Duodenal mucosa (tissue), 2 donors: ENCODE measurements around the gene FAM13A.

Experiments used
- H3K27ac ChIP-seq: one replicate; pipeline ENCODE4 v1.7.0; 2013; ENCODE audit warnings: low read depth, low read length
- H3K27me3 ChIP-seq, 2 donors: one replicate each; pipeline ENCODE4 v1.7.0; 2013; ENCODE audit warnings: low read length in 2 of 2, control low read depth in 1 of 2; ENCODE audit not compliant: insufficient read depth in 2 of 2, control insufficient read depth in 1 of 2
- H3K36me3 ChIP-seq, 2 donors: one replicate each; pipeline ENCODE4 v1.7.0; 2013; ENCODE audit warnings: low read length in 2 of 2, control low read depth in 1 of 2; ENCODE audit not compliant: insufficient read depth in 2 of 2, control insufficient read depth in 1 of 2
- H3K4me1 ChIP-seq, 2 donors: one replicate each; pipeline ENCODE4 v1.7.0; 2013; ENCODE audit warnings: low read length in 2 of 2, control low read depth in 1 of 2; ENCODE audit not compliant: insufficient read depth in 2 of 2, control insufficient read depth in 1 of 2
- H3K4me3 ChIP-seq, 2 donors: one replicate each; pipeline ENCODE4 v1.7.0; 2013; ENCODE audit warnings: low read length in 2 of 2, low read depth in 1 of 2
- H3K9ac ChIP-seq, 2 donors: one replicate each; pipeline ENCODE4 v1.7.0; 2013; ENCODE audit warnings: low read length in 2 of 2, low read depth in 1 of 2
- H3K9me3 ChIP-seq, 2 donors: one replicate each; pipeline ENCODE4 v1.7.0; 2013; ENCODE audit warnings: low read length in 2 of 2, control low read depth in 1 of 2; ENCODE audit not compliant: control insufficient read depth in 1 of 2

FAM13A gene

DNA sequence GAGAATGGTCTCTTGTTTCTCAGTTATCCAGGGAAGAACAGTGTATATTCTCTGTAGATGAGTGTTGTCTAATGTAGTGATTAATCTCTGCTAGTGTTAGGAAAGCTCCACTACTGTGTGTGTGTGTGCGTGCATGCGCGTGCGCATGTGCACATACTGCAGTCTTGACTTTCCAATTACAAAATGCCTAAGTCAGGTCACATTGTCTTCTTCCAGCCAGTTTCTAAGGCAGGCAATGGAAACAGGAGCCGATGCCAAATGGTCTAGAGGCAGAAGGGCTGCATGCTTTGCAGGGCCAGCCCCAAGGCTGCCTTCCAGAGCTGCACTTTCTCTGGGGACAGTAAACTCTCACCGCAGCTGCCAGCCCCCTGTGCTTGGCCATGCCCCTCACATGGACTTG, 328.8 kb downstream of the FAM13A start:
- Histone ChIP-seq H3K4me1 (no peaks in the 10 kb centered on the region), H3K9ac (no peak overlapping the region), H3K9me3 (no peaks in the 10 kb centered on the region), H3K4me3 (no peak overlapping the region), H3K36me3 (peaks cover 42 to 71% of the 10 kb centered on the region in 2 donors), H3K27ac (no peak overlapping the region), H3K27me3 (no peaks in the 10 kb centered on the region)

DNA sequence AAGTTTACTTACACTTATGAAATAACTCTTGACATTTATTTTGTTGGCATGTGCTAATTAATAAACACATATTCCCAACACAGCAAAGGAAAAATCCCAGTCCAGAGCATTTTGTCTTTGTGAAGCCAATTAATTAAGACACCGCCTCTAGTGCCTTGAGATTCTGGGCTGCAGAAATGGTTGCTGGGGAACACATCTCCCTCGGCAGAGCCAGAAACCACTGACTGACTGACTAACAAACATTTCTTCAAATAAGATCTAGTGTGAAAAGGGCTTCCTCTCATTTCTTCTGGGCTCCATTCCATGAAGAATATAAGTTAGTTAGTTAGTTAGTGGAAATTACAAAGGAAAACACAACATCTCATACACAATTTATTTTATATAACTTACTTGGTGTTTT, 331.0 kb downstream of the FAM13A start:
- Histone ChIP-seq H3K36me3 (peaks cover 43 to 65% of the 10 kb centered on the region in 2 donors), H3K4me3 (no peak overlapping the region), H3K27ac (no peak overlapping the region), H3K27me3 (no peaks in the 10 kb centered on the region), H3K9ac (no peak overlapping the region), H3K9me3 (no peaks in the 10 kb centered on the region), H3K4me1 (no peaks in the 10 kb centered on the region)

DNA sequence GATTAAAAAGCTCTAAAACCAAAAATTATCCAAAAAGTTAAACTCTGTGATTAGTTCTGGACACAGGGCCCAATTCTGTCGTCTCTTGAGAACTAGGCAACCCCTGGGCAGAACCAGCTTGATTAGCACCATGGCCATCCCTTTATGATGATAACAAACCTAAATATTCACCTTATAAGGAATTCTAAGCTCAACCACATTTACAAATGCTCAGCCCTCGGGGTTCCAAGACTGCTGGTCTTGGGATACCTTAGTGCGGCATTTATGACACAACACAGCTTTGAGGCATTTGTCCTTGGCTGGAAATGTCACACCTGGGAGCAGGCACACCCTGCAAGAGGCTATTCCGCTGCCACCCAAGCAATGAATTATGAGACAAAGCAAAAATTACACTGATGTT, 331.8 kb downstream of the FAM13A start:
- Histone ChIP-seq H3K4me1 (no peaks in the 10 kb centered on the region), H3K36me3 (peaks cover 46 to 65% of the 10 kb centered on the region in 2 donors), H3K27me3 (no peaks in the 10 kb centered on the region), H3K27ac (no peak overlapping the region), H3K9me3 (no peaks in the 10 kb centered on the region), H3K9ac (no peak overlapping the region), H3K4me3 (no peak overlapping the region)

DNA sequence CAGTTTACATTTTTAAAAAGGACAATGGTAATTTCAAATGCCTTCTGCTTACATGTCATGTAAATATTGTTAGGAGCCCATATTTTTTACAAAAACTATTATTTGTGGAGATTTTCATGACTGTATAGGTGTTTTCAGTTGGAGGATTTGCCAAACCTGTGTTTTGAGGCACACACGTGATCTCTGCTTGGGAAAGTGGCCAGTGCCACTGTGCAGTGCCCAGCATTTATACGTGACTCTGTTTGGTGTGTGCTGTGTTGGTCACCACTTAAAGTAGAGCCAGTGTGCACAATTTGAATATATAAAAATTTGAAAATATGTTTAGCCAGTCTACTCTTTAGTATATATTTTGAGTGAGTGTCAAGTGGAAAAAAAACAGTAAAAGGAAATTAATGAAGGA, 332.6 kb downstream of the FAM13A start:
- Histone ChIP-seq H3K4me1 (no peaks in the 10 kb centered on the region), H3K4me3 (no peak overlapping the region), H3K36me3 (peaks cover 44 to 61% of the 10 kb centered on the region in 2 donors), H3K27ac (no peak overlapping the region), H3K27me3 (no peaks in the 10 kb centered on the region), H3K9ac (no peak overlapping the region), H3K9me3 (no peaks in the 10 kb centered on the region)

DNA sequence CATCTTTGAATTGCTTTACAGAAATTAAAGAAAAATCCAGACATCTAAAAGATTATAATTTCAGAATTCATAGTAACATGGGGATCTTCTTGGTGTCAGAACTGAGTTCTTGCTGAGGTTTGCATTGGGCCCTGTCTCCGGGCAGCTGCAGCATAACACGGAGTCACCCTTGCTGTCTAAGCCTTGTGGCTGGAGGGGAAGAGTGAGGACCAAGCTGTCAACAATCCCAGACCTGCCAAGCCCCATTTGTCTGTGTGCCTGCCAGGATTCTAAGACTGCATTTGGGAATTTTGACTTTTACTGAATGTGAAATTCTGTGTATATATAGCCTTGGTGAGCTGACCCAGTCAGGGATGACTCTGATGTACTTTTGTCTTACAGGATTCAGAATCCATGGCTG, 334.2 kb downstream of the FAM13A start:
- Histone ChIP-seq H3K36me3 (peaks cover 42 to 54% of the 10 kb centered on the region in 2 donors), H3K4me3 (no peak overlapping the region), H3K4me1 (no peaks in the 10 kb centered on the region), H3K9me3 (no peaks in the 10 kb centered on the region), H3K27me3 (no peaks in the 10 kb centered on the region), H3K27ac (no peak overlapping the region), H3K9ac (no peak overlapping the region)

DNA sequence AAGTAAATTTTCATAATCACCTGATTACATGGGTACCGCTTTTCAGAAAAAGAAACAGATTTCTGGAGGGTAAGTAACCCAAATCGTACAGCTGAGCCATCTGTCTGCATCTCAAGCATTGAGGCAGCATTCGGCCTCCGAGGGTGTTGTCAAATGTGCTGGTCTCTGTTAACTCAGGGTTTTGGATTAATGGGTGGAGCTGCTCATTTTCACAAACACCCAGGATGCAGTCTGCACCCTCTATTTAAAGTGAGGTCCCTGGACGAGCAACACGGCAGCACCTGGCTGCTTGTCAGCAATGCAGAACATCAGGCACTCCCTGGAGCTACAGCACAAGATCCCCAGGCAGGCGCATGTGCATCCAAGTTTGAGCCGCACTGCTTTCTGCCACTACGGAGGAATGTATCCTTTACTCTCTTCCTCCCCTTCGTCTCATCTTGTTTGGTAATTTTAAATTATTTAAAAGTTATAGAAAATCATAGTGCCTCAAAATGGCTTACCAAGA, 334.7 kb downstream of the FAM13A start:
- H3K27me3 ChIP-seq = no peaks in the 10 kb centered on the region
- H3K36me3 ChIP-seq = peaks cover 41 to 53% of the 10 kb centered on the region in 2 donors
- no peaks in the 10 kb centered on the region for H3K4me1 ChIP-seq
- H3K4me3 ChIP-seq = no peak overlapping the region
- H3K9ac ChIP-seq = no peak overlapping the region
- H3K9me3 ChIP-seq = peaks cover 2 to 3% of the 10 kb centered on the region in 2 donors
- no peak overlapping the region for H3K27ac ChIP-seq

DNA sequence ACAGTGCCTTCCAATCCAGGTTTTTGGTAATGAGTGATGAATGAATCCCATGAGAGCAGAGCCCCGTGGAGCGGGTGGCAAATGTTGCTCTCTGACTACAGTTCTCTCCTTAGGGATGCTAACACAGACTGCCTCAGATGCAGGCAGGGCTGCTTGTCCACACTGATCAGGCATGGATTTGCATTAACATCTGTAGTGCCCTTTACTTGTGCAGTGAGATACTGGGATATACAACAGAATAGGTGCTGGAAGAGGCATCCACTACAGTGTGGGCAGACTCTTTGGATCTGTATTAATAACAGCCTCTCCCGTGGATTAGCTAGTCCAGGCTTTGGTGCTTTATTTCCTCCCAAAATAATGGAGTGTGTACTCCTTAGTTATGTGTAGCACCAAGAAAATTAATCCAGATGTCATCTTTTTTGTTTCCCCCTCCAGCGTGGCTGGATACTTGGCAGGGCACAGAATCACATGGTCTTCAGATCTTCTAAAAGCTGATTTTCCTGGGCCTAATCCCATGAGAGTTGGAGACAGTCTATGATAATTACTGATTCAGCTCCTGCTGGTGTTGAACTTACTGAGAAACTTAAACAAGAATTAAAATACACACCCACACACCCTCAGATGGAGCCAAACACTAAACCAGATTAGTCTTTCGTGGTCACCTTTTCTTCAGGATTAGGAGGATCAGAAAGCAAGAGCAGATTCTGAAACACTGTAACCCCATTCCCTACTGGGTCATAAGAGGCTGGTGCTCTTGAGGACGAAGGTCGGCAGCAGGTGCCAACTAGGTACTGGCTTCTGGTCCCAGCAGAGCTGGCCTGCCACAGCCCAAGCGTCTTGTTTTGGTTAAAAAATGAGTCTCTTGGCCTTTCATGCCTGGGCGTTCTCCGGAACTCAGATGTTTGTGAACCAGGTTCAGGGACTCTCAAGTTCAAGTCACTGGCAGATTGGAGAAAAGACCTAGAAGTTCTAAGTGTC, 336.2 kb downstream of the FAM13A start:
- Histone ChIP-seq H3K36me3 (peaks cover 37 to 48% of the 10 kb centered on the region in 2 donors), H3K4me3 (no peak overlapping the region), H3K4me1 (no peaks in the 10 kb centered on the region), H3K27me3 (no peaks in the 10 kb centered on the region), H3K9me3 (peaks cover 6 to 9% of the 10 kb centered on the region in 2 donors), H3K27ac (no peak overlapping the region), H3K9ac (no peak overlapping the region)

DNA sequence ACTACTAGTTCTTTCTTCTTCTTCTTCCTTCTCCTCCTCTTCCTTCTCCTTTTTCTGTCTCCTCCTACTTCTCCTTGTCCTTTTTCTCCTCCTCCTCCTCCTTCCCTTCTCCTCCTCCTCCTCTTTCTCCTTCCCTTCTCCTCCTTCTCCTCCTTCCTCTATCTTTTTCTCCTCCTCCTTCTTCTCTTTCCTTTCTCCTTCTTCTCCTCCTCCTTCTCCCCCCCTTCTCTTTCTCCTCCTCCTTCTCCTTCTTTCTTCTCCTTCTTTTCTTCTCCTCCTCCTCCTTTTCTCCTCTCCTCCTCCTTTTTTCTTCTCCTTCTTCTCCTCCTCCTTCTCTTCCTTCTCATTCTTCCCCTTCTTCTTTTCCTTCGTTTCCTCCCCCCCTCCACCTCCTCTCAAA, 337.6 kb downstream of the FAM13A start:
- Histone ChIP-seq H3K27ac (no peak overlapping the region), H3K36me3 (peaks cover 31 to 41% of the 10 kb centered on the region in 2 donors), H3K4me3 (no peak overlapping the region), H3K9ac (no peak overlapping the region), H3K9me3 (peaks cover 6 to 9% of the 10 kb centered on the region in 2 donors), H3K27me3 (no peaks in the 10 kb centered on the region), H3K4me1 (no peaks in the 10 kb centered on the region)

DNA sequence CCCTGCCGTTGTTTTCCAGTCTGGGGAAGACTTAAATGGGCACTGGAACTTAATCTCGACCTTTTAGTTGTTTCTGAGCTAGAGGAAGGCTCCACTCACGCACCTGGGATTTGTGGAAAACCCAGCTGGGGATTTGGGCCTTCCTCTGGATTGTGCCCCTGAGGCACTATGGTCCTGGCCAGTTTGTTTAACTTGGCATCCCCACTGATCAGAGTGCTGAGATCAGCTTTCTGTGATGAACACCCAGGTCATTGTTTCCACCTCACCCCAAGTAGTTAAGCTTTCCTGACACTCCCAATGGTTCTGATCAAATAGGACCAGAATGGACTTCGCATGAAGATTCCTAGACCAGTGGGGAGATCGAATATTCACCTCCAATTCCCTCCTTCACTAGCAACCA, 338.9 kb downstream of the FAM13A start:
- Histone ChIP-seq H3K9ac (no peak overlapping the region), H3K27me3 (no peaks in the 10 kb centered on the region), H3K27ac (no peak overlapping the region), H3K4me3 (no peak overlapping the region), H3K36me3 (peaks cover 22 to 31% of the 10 kb centered on the region in 2 donors), H3K4me1 (no peaks in the 10 kb centered on the region), H3K9me3 (peaks cover 6 to 9% of the 10 kb centered on the region in 2 donors)

DNA sequence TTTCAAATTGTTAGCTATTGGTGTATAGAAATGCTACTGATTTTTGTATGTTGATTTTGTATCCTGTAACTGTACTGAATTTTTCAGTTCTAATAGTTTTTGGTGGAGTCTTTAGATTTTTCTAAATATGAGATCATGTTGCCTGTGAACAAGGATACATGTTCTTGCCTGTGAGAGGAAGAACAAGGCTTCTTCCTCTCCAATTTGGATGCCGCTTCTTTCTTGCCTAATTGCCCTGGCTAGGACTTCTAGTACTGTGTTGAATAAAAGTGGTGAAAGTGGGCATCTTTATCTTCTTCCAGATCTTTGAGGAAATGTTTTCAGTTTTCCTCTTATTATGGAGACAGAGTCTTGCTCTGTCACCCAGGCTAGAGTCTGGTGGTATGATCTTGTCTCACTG, 343.2 kb downstream of the FAM13A start:
- Histone ChIP-seq H3K27ac (no peak overlapping the region), H3K4me1 (no peaks in the 10 kb centered on the region), H3K9ac (no peak overlapping the region), H3K36me3 (peaks cover 15 to 29% of the 10 kb centered on the region in 2 donors), H3K4me3 (no peak overlapping the region), H3K9me3 (peaks cover 6 to 9% of the 10 kb centered on the region in 2 donors), H3K27me3 (no peaks in the 10 kb centered on the region)
